ENCODE results near the gene CACNA1A. TPM values are rescaled to one million over a fixed set of nuclear protein-coding genes. Genes with fewer than 3 reads are reported as not detected.
"Not testable (repeated sequence)": the region's sequence is repeated elsewhere in the genome, so short reads cannot be mapped to it uniquely, and the experiment has no call there.

Gene CACNA1A
- total RNA-seq, 1 experiment from 2014 or later, result 0.85 TPM

DNA sequence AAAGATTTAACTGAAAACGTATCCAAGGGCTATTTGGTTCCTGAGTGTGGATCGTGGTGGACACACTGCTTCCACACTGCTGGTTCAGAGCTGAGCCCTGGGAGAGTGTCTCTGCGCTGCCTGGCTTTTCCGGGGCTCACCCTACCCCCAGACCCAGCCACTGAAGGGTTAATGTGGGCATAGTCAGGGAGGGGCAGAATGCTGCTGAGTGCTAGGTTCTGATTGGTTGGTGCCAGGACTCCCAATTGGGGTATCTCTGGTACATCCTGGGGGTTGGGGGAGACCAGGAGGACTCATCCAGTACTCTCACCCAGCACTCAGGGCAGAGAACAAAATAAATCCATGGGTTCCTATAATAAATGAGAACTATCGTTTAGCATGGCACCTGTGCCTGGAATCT lies 142.3 kb downstream of the CACNA1A start:
- Mint-ChIP-seq H3K9me3 (ENCODE audit: low read depth, unreplicated experiment) (no peaks in the 10 kb centered on the region), H3K4me3 (ENCODE audit: low read depth, unreplicated experiment) (no peak overlapping the region), H3K4me1 (ENCODE audit: low read depth, unreplicated experiment) (no peaks in the 10 kb centered on the region), H3K36me3 (ENCODE audit: insufficient read depth, unreplicated experiment) (no peaks in the 10 kb centered on the region), H3K27ac (ENCODE audit: unreplicated experiment) (no peak overlapping the region), H3K27me3 (ENCODE audit: unreplicated experiment) (peaks cover 35% of the 10 kb centered on the region)
- intact Hi-C loops (cut with micrococcal nuclease; ENCODE audit: unreplicated experiment), result no loop called here
- CTCF ChIA-PET, result interaction anchor here (0.6 kb wide), 1 partner anchor 15 kb away, joined by 6 read pairs; no protein-coding TSS in a partner anchor
- TF ChIP-seq, protein P1, sequence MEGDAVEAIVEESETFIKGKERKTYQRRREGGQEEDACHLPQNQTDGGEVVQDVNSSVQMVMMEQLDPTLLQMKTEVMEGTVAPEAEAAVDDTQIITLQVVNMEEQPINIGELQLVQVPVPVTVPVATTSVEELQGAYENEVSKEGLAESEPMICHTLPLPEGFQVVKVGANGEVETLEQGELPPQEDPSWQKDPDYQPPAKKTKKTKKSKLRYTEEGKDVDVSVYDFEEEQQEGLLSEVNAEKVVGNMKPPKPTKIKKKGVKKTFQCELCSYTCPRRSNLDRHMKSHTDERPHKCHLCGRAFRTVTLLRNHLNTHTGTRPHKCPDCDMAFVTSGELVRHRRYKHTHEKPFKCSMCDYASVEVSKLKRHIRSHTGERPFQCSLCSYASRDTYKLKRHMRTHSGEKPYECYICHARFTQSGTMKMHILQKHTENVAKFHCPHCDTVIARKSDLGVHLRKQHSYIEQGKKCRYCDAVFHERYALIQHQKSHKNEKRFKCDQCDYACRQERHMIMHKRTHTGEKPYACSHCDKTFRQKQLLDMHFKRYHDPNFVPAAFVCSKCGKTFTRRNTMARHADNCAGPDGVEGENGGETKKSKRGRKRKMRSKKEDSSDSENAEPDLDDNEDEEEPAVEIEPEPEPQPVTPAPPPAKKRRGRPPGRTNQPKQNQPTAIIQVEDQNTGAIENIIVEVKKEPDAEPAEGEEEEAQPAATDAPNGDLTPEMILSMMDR (IDR thresholded peaks at IDR 0.05; ENCODE audit: unreplicated experiment), result no peak
- BruUV-seq (replicated peaks), result no TSS peak
- no peak for DNase-seq

DNA sequence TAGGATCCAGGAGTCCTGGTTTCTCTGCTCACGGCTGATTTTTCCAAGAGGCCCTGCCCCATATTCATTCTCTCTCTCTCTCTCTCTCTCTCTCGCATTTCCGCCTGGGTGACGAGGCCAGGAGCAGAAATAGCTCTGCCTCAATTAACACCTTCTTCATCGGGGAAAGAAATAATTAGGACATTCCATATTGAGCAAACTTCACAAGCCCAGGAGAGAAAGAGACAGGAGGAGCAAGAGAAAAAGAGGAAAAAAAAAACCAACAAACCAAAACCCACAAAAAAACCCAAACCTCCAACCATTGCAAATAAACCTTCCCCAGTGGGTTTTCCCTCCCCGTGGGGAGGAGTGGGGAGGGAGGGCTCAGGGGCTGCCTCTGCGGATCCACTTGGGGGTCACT lies 143.0 kb downstream of the CACNA1A start:
- Mint-ChIP-seq H3K9me3 (ENCODE audit: low read depth, unreplicated experiment) (no peaks in the 10 kb centered on the region), H3K4me3 (ENCODE audit: low read depth, unreplicated experiment) (no peak overlapping the region), H3K27ac (ENCODE audit: unreplicated experiment) (no peak overlapping the region), H3K27me3 (ENCODE audit: unreplicated experiment) (peaks cover 39% of the 10 kb centered on the region), H3K36me3 (ENCODE audit: insufficient read depth, unreplicated experiment) (no peaks in the 10 kb centered on the region), H3K4me1 (ENCODE audit: low read depth, unreplicated experiment) (no peaks in the 10 kb centered on the region)
- DNase-seq, result no peak
- TF ChIP-seq, protein P1 (IDR thresholded peaks at IDR 0.05; ENCODE audit: unreplicated experiment), result no peak
- intact Hi-C loops (cut with micrococcal nuclease; ENCODE audit: unreplicated experiment), result no loop called here
- CTCF ChIA-PET, result no interaction called here
- BruUV-seq (replicated peaks), result no TSS peak

DNA sequence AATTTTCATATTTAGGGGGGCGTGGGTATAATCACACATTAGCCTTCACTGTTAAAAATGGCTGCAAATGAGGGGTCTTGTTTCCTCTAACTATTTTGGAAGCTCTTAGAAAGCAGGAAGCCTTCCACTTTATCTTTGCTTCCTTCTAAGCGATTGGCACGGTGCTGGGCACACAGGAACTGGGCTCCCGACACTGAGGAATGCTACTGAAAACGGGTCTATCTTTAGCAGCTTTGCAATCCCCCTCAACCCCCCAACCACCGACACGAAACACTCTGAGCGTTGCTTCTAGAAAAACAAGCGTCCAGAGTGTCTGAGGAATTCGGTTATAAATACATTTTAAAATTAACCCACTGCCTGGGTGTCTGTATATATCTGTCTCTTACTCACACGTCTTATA lies 143.6 kb downstream of the CACNA1A start:
- no peaks in the 10 kb centered on the region for H3K4me1 Mint-ChIP-seq (ENCODE audit: low read depth, unreplicated experiment)
- no peaks in the 10 kb centered on the region for H3K36me3 Mint-ChIP-seq (ENCODE audit: insufficient read depth, unreplicated experiment)
- no peaks in the 10 kb centered on the region for H3K9me3 Mint-ChIP-seq (ENCODE audit: low read depth, unreplicated experiment)
- H3K4me3 Mint-ChIP-seq (ENCODE audit: low read depth, unreplicated experiment), result no peak overlapping the region
- no peak overlapping the region for H3K27ac Mint-ChIP-seq (ENCODE audit: unreplicated experiment)
- intact Hi-C loops (cut with micrococcal nuclease; ENCODE audit: unreplicated experiment), result no loop called here
- no peak for DNase-seq
- TF ChIP-seq, protein P1 (IDR thresholded peaks at IDR 0.05; ENCODE audit: unreplicated experiment), result no peak
- CTCF ChIA-PET, result no interaction called here
- no TSS peak for BruUV-seq (replicated peaks)
- H3K27me3 Mint-ChIP-seq (ENCODE audit: unreplicated experiment), result peaks cover 45% of the 10 kb centered on the region

DNA sequence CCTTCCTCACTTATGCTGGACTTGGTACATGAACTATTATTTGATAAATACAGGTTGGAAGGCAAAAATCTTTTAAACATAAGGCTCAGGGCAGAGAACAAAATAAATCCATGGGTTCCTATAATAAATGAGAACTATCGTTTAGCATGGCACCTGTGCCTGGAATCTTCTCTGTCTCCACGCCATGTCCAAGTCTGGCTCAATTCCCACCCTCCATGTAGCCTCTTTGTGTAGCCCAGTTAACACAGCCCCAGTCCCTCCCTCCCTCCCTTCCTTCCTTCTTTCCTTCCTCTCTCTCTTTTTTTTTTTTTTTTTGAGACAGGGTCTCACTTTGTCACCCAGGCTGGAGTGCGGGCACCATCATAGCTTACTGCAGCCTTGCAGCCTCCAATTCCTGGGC lies 144.6 kb downstream of the CACNA1A start:
- CTCF ChIA-PET, result interaction anchor here (0.6 kb wide), 1 partner anchor 215 kb away, joined by 5 read pairs; no protein-coding TSS in a partner anchor
- H3K27ac Mint-ChIP-seq (ENCODE audit: unreplicated experiment); intact Hi-C loops (cut with micrococcal nuclease; ENCODE audit: unreplicated experiment); H3K36me3 Mint-ChIP-seq (ENCODE audit: insufficient read depth, unreplicated experiment); H3K9me3 Mint-ChIP-seq (ENCODE audit: low read depth, unreplicated experiment); BruUV-seq (replicated peaks); H3K4me3 Mint-ChIP-seq (ENCODE audit: low read depth, unreplicated experiment); DNase-seq; H3K4me1 Mint-ChIP-seq (ENCODE audit: low read depth, unreplicated experiment): not testable (repeated sequence)
- H3K27me3 Mint-ChIP-seq (ENCODE audit: unreplicated experiment), result peaks cover 55% of the 10 kb centered on the region

DNA sequence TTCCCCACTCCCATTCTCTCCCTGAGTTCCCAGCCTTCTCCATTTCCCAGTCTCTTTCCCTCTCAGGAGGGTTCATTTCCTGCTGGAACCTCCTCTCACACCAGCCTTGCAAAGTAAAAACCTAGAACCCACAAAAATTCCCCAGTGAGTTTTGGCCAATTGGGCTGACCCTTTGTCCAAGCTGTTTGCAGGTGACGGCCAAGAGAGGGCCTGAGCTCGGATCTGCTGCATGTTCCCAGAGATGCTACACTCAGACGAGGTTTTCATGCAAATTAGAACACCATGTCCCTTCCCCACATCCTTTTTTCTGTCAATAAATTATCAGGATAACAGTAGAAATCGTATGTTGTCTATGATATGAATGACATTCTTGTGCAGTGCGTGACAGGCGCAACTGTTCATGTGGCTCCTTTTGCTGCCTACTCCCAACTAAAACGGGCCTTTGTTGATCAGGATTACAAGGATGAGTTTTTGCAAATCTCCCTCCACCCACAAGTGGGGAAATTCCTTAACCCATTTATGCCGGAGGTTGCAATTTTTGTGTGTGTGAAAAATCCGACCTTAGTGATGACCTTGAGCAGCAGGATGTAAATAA lies 149.5 kb downstream of the CACNA1A start:
- H3K27ac Mint-ChIP-seq (ENCODE audit: unreplicated experiment), result no peak overlapping the region
- H3K4me1 Mint-ChIP-seq (ENCODE audit: low read depth, unreplicated experiment), result no peaks in the 10 kb centered on the region
- TF ChIP-seq, protein P1 (IDR thresholded peaks at IDR 0.05; ENCODE audit: unreplicated experiment), result no peak
- CTCF ChIA-PET, result no interaction called here
- no TSS peak for BruUV-seq (replicated peaks)
- no peaks in the 10 kb centered on the region for H3K36me3 Mint-ChIP-seq (ENCODE audit: insufficient read depth, unreplicated experiment)
- H3K9me3 Mint-ChIP-seq (ENCODE audit: low read depth, unreplicated experiment), result no peaks in the 10 kb centered on the region
- intact Hi-C loops (cut with micrococcal nuclease; ENCODE audit: unreplicated experiment), result no loop called here
- H3K27me3 Mint-ChIP-seq (ENCODE audit: unreplicated experiment), result peaks cover 98% of the 10 kb centered on the region
- no peak overlapping the region for H3K4me3 Mint-ChIP-seq (ENCODE audit: low read depth, unreplicated experiment)
- DNase-seq, result no peak
